PFSK-1 (cell line): Measurements from ENCODE around the gene RNF141.

ENCODE experiments used
- FOXP2 ChIP-seq: optimal IDR thresholded peaks from 2 replicates; pipeline ENCODE3; 2011; ENCODE audit warnings: borderline replicate concordance, control low read depth, inconsistent platforms; ENCODE audit not compliant: insufficient read depth; ENCODE audit errors: extremely low read length, extremely low read depth
- POLR2AphosphoS5 ChIP-seq: IDR thresholded peaks from 2 replicates; pipeline ENCODE4 v1.6.1; 2012; ENCODE audit warnings: low read depth, mild to moderate bottlenecking, control low read depth, low read length, moderate library complexity
- SIN3A ChIP-seq: IDR thresholded peaks from 2 replicates; pipeline ENCODE4 v1.6.1; 2012; ENCODE audit warnings: mild to moderate bottlenecking, low read length, moderate library complexity, borderline replicate concordance; ENCODE audit not compliant: insufficient read depth
- TAF1 ChIP-seq: IDR thresholded peaks from 2 replicates; pipeline ENCODE4 v1.6.1; 2012; ENCODE audit warnings: low read length, control low read depth, borderline replicate concordance; ENCODE audit not compliant: insufficient read depth
- TF ChIP-seq, protein P1 (sequence below), 2 experiments: IDR thresholded peaks; 2 replicates each; pipeline versions ENCODE4 v1.6.1 to v1.8.0; 2011 to 2012; ENCODE audit warnings: low read depth in 2 of 2, low read length in 2 of 2, control low read depth in 1 of 2, inconsistent platforms in 1 of 2, mild to moderate bottlenecking in 1 of 2, moderate library complexity in 1 of 2; ENCODE audit not compliant: insufficient read depth in 1 of 2

The RNF141 gene

DNA sequence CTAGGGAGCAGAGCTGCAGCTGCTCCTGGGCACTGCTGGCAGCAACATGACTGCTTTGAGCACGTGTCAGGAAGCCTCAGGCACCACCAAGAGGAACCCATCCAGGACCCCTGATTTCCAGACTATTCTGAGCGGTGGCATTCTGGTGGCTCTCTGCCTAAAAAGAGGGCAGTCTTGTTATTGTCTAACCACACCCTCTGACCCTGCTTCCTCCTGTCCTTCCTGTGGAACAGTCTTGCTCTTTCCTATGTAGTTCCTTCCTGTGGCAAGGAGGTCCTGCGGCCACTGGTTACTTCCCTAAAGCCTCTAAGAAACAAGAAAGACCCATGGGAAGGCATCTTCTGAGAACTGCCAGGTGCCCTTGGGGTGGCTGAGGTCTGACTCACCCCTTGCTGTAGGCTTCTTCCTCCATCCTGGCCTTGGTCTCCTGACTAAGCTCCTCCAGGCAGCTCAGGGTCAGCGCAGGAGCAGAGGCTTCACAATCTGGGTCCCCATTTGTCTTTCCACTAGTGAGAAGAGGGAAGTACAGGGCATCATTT lies 40.6 kb upstream of the RNF141 start:
- TF ChIP-seq FOXP2 (no peak), SIN3A (no peak), POLR2AphosphoS5 (no peak), TAF1 (no peak)
- TF ChIP-seq, protein P1, sequence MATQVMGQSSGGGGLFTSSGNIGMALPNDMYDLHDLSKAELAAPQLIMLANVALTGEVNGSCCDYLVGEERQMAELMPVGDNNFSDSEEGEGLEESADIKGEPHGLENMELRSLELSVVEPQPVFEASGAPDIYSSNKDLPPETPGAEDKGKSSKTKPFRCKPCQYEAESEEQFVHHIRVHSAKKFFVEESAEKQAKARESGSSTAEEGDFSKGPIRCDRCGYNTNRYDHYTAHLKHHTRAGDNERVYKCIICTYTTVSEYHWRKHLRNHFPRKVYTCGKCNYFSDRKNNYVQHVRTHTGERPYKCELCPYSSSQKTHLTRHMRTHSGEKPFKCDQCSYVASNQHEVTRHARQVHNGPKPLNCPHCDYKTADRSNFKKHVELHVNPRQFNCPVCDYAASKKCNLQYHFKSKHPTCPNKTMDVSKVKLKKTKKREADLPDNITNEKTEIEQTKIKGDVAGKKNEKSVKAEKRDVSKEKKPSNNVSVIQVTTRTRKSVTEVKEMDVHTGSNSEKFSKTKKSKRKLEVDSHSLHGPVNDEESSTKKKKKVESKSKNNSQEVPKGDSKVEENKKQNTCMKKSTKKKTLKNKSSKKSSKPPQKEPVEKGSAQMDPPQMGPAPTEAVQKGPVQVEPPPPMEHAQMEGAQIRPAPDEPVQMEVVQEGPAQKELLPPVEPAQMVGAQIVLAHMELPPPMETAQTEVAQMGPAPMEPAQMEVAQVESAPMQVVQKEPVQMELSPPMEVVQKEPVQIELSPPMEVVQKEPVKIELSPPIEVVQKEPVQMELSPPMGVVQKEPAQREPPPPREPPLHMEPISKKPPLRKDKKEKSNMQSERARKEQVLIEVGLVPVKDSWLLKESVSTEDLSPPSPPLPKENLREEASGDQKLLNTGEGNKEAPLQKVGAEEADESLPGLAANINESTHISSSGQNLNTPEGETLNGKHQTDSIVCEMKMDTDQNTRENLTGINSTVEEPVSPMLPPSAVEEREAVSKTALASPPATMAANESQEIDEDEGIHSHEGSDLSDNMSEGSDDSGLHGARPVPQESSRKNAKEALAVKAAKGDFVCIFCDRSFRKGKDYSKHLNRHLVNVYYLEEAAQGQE (IDR thresholded peaks at IDR 0.05; ENCODE audit: insufficient read depth in 1 of 2, low read depth in 2 of 2, low read length in 2 of 2) = no peak

DNA sequence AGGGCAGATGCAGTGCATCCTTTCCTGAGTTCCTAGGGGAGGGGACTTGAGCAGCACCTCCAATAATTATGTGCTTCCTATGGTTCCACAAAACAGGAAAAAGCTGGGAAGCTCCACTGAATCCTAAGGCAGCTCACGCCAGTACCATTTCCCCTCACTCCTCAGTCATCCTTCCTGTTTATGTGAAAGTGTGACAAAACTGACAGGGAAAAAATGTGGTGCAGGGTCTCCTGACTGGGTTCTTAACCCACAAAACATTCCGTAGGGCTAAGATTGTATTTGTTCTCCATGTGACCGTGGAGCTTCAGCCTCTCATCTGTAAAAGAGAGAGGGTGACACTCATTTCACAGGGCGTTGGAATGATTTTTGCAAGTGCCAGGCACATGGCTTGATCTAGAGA lies 39.6 kb upstream of the RNF141 start:
- no peak for TF ChIP-seq FOXP2
- TF ChIP-seq, protein P1 (IDR thresholded peaks at IDR 0.05; ENCODE audit: insufficient read depth in 1 of 2, low read depth in 2 of 2, low read length in 2 of 2) = no peak
- TF ChIP-seq SIN3A = no peak
- TF ChIP-seq TAF1 = no peak

DNA sequence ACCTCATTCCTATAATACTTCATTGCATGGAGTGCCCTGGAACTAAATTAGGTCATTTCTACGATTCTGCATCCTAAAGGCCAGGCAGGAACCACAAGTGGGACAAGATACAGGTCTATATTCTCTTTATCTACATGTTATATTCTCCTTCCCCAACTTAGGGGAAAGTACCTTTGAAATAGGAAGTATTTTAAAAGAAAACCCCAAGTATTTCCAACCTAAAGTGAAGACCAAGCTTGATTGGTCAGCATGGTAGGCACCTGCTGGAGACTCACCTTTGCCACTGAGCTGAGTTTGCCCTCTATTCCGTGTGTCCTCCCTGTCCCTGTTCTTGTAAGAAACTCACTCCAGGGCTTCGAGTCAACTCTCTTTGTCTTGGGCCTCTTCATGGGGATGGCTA lies 38.7 kb upstream of the RNF141 start:
- TF ChIP-seq FOXP2 = no peak
- TF ChIP-seq, protein P1 (IDR thresholded peaks at IDR 0.05; ENCODE audit: insufficient read depth in 1 of 2, low read depth in 2 of 2, low read length in 2 of 2) = no peak
- no peak for TF ChIP-seq TAF1
- no peak for TF ChIP-seq SIN3A
- TF ChIP-seq POLR2AphosphoS5 = no peak

DNA sequence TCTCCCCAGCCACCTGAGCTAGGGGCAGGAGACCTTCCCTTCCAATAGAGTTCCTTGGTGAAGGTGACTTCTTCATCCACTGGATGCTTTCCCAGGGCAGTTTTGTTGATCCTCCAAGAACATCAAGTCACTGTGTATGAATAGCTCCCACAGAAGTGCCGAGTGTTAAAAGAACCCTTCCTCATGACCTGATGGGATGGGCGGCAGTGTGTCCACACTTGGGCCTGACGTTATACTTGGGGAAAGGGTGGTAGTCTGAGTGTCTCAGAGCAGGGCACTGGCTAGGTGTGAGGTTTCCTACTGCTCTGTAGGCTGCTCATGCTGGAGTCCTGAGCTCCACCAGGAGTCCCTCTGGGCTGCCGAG lies 35.0 kb upstream of the RNF141 start:
- TF ChIP-seq POLR2AphosphoS5 (no peak), SIN3A (no peak), FOXP2 (no peak), TAF1 (no peak)
- TF ChIP-seq, protein P1 (IDR thresholded peaks at IDR 0.05; ENCODE audit: insufficient read depth in 1 of 2, low read depth in 2 of 2, low read length in 2 of 2) = no peak
